Cerebellar nuclear complex (tissue), 1 donor: ENCODE measurements around the gene ADAMTSL3.
"Not testable (repeated sequence)": the region's sequence is repeated elsewhere in the genome, so short reads cannot be mapped to it uniquely, and the experiment has no call there.

Experiments used
- DNase-seq, 2 experiments: peaks; one replicate each; lab custom pipeline; 2025; lab: John Stamatoyannopoulos, UW

Gene ADAMTSL3

GRCh38 chr15:83698294-83698693 lies 44.4 kb downstream of the ADAMTSL3 start:
- no peak for DNase-seq

- no peak for DNase-seq
Observed at GRCh38 chr15:83699028-83699427, 45.1 kb downstream of the ADAMTSL3 start.

- DNase-seq, result no peak
Observed at GRCh38 chr15:83700082-83700481, 46.2 kb downstream of the ADAMTSL3 start.

- not testable (repeated sequence) for DNase-seq
Observed at GRCh38 chr15:83702314-83702713, 48.4 kb downstream of the ADAMTSL3 start.

- DNase-seq, result no peak
Observed at GRCh38 chr15:83708328-83708727, 54.4 kb downstream of the ADAMTSL3 start.

- no peak for DNase-seq
Observed at GRCh38 chr15:83709241-83709640, 55.3 kb downstream of the ADAMTSL3 start.

- DNase-seq, result no peak
Observed at GRCh38 chr15:83709811-83710210, 55.9 kb downstream of the ADAMTSL3 start.

GRCh38 chr15:83710452-83710851 lies 56.5 kb downstream of the ADAMTSL3 start:
- no peak for DNase-seq

- no peak for DNase-seq
Observed at GRCh38 chr15:83711236-83711635, 57.3 kb downstream of the ADAMTSL3 start.

GRCh38 chr15:83713242-83713641 lies 59.3 kb downstream of the ADAMTSL3 start:
- no peak for DNase-seq

- DNase-seq, result no peak
Observed at GRCh38 chr15:83714939-83715628, 61.2 kb downstream of the ADAMTSL3 start.

GRCh38 chr15:83716605-83717004 lies 62.7 kb downstream of the ADAMTSL3 start:
- no peak for DNase-seq

GRCh38 chr15:83717010-83717409 lies 63.1 kb downstream of the ADAMTSL3 start:
- no peak for DNase-seq

- no peak for DNase-seq
Observed at GRCh38 chr15:83720468-83720867, 66.5 kb downstream of the ADAMTSL3 start.

GRCh38 chr15:83721031-83721430 lies 67.1 kb downstream of the ADAMTSL3 start:
- DNase-seq, result no peak

GRCh38 chr15:83721981-83722380 lies 68.1 kb downstream of the ADAMTSL3 start:
- no peak for DNase-seq

GRCh38 chr15:83723216-83723615 lies 69.3 kb downstream of the ADAMTSL3 start:
- DNase-seq, result no peak

- no peak for DNase-seq
Observed at GRCh38 chr15:83732196-83732595, 78.3 kb downstream of the ADAMTSL3 start.

GRCh38 chr15:83732770-83733169 lies 78.8 kb downstream of the ADAMTSL3 start:
- DNase-seq, result no peak

- no peak for DNase-seq
Observed at GRCh38 chr15:83733206-83733605, 79.3 kb downstream of the ADAMTSL3 start.

- no peak for DNase-seq
Observed at GRCh38 chr15:83733691-83734090, 79.8 kb downstream of the ADAMTSL3 start.

GRCh38 chr15:83734487-83734886 lies 80.6 kb downstream of the ADAMTSL3 start:
- DNase-seq, result no peak

- DNase-seq, result no peak
Observed at GRCh38 chr15:83739629-83740028, 85.7 kb downstream of the ADAMTSL3 start.

GRCh38 chr15:83745771-83746170 lies 91.8 kb downstream of the ADAMTSL3 start:
- no peak for DNase-seq
